ENCODE measurements around the gene RHBG. TPM values are rescaled to one million over a fixed set of nuclear protein-coding genes. Genes with fewer than 3 reads are reported as not detected.

Gene RHBG
- total and polyA plus RNA-seq, 2 donors (not counting 3 experiments of a cell fraction or from before 2014, with no cell fraction given), result not detected

DNA sequence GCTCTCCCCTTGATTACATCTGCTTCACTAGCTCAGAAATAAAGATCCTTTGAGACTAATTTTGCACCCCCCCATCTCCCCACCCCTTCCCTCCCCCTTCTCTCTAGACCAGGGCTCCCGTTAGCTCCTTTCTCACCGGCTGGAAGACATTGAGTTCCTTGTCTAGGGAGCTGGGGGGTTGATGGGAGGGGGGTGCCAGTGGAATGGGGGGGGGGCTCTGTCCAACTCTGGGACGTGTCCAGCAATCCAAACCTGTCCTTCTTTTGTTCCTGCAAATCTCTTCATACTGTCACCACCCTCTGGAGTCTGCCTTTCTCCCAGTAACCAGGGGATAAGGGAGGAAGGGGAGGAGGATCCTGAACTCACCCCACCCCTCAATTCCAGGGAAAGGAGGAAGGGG is 61.9 kb downstream of the RHBG start:
- Histone ChIP-seq H3K9me3 (replicated peaks; ENCODE audit: control insufficient read depth, insufficient read depth, low read length) (no peaks in the 10 kb centered on the region), H3K27me3 (ENCODE audit: control insufficient read depth in 2 of 2, insufficient read depth in 2 of 2, low read length in 2 of 2) (peaks cover 89 to 94% of the 10 kb centered on the region in 2 experiments), H3K79me2 (ENCODE audit: control insufficient read depth, insufficient read depth, low read length) (no peaks in the 10 kb centered on the region), H3K4me1 (ENCODE audit: control insufficient read depth, extremely low read depth, insufficient read depth, low read length) (peaks cover 3% of the 10 kb centered on the region), H3K4me2 (ENCODE audit: insufficient read depth, low read length) (no peak overlapping the region), H3K9me1 (replicated peaks; ENCODE audit: control insufficient read depth, extremely low read depth, insufficient read depth, low read length) (no peaks in the 10 kb centered on the region), H4K20me1 (replicated peaks; ENCODE audit: control insufficient read depth, extremely low read depth, insufficient read depth, low read length) (no peaks in the 10 kb centered on the region), H3K9ac (replicated peaks; ENCODE audit: extremely low read depth, insufficient read depth, low read length) (no peak overlapping the region), H3K4me3 (replicated peaks in 1 of 3; ENCODE audit: insufficient read depth in 1 of 3, low read depth in 1 of 3, low read length in 3 of 3) (no peak overlapping the region), H3K36me3 (ENCODE audit: control insufficient read depth in 2 of 2, extremely low read depth in 1 of 2, insufficient read depth in 2 of 2, low read length in 2 of 2) (no peaks in the 10 kb centered on the region), H3K27ac (ENCODE audit: insufficient read depth, low read depth, low read length) (no peak overlapping the region), H2AFZ (ENCODE audit: low read depth, low read length) (no peak overlapping the region)
- dilution Hi-C loops (cut with MboI; ENCODE audit: extremely low pct_ligation_motif_present, low sequenced_read_pairs) (no loop called here), intact Hi-C loops (cut with micrococcal nuclease) (no loop called here)
- ChIA-PET POLR2A (no interaction called here), CTCF (interaction anchor here (0.6 to 8.0 kb wide), 6 partner anchors 11 to 190 kb away, joined by 3 to 111 read pairs (median 4); no protein-coding TSS in a partner anchor)
- FAIRE-seq (no peak), DNase-seq (ENCODE audit: low read depth, low spot score) (no peak)
- TF ChIP-seq POLR2AphosphoS5 (IDR thresholded peaks at IDR 0.05; ENCODE audit: insufficient read depth, low read depth, low read length) (no peak), MYC (IDR thresholded peaks at IDR 0.05; ENCODE audit: low read depth, low read length) (no peak), GATA2 (IDR thresholded peaks at IDR 0.05; ENCODE audit: insufficient read depth, insufficient read length, low read depth, low read length) (no peak), JUN (IDR thresholded peaks at IDR 0.05; ENCODE audit: borderline replicate concordance, insufficient read depth, insufficient read length, low read depth) (no peak), EZH2 (IDR thresholded peaks at IDR 0.05; ENCODE audit: borderline replicate concordance, low read depth, low read length, severe bottlenecking) (no peak), POLR2A (IDR thresholded peaks at IDR 0.05; ENCODE audit: low read depth, low read length) (no peak), FOS (IDR thresholded peaks at IDR 0.05; ENCODE audit: borderline replicate concordance, insufficient read depth, low read length) (no peak)
- TF ChIP-seq, protein P1, sequence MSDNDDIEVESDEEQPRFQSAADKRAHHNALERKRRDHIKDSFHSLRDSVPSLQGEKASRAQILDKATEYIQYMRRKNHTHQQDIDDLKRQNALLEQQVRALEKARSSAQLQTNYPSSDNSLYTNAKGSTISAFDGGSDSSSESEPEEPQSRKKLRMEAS (IDR thresholded peaks at IDR 0.05; ENCODE audit: insufficient read depth, insufficient read length), result no peak
- TF ChIP-seq, protein P2, sequence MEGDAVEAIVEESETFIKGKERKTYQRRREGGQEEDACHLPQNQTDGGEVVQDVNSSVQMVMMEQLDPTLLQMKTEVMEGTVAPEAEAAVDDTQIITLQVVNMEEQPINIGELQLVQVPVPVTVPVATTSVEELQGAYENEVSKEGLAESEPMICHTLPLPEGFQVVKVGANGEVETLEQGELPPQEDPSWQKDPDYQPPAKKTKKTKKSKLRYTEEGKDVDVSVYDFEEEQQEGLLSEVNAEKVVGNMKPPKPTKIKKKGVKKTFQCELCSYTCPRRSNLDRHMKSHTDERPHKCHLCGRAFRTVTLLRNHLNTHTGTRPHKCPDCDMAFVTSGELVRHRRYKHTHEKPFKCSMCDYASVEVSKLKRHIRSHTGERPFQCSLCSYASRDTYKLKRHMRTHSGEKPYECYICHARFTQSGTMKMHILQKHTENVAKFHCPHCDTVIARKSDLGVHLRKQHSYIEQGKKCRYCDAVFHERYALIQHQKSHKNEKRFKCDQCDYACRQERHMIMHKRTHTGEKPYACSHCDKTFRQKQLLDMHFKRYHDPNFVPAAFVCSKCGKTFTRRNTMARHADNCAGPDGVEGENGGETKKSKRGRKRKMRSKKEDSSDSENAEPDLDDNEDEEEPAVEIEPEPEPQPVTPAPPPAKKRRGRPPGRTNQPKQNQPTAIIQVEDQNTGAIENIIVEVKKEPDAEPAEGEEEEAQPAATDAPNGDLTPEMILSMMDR (IDR thresholded peaks at IDR 0.05; ENCODE audit: extremely low read depth in 1 of 2, insufficient read depth in 1 of 2, low read depth in 1 of 2, low read length in 2 of 2), result no peak
- no TSS peak for BruUV-seq (replicated peaks)

All from endothelial cell of umbilical vein (primary cell).